ENCODE results near the gene RPS2. TPM values are rescaled to one million over a fixed set of nuclear protein-coding genes. Genes with fewer than 3 reads are reported as not detected.
"Not testable (repeated sequence)": the region's sequence is repeated elsewhere in the genome, so short reads cannot be mapped to it uniquely, and the experiment has no call there.

The RPS2 gene
- total RNA-seq, 1 experiment from 2014 or later, result 5,018 TPM

DNA sequence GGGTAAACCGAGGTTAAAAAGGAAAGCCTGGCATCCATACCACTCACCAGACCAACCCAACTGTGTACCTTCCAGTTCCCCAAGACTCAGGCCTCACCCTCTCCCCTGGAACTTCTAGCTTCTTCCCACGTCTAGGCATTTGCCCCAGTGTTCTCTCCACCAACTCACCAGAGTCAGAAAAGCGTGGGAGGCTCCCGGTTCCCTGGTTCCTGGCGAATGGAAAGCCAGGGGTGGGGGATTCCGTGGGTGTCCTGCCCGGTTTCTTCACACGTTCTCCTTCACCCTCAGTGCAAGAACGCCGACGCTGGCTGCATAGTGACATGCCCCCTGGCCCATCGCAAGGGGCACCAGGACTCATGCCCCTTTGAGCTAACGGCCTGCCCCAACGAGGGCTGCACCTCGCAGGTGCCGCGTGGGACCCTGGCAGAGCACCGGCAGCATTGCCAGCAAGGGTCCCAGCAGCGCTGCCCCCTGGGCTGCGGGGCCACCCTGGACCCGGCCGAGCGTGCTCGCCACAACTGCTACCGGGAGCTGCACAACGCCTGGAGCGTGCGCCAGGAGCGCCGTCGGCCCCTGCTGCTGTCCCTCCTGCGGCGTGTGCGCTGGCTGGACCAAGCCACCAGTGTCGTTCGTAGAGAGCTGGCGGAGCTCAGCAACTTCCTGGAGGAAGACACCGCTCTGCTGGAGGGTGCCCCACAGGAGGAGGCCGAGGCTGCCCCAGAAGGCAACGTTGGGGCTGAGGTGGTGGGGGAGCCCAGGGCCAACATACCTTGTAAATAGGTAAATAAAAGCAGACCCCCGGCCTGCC lies 3.7 kb upstream of the RPS2 start:
- H3K27me3 ChIP-seq (ENCODE audit: control insufficient read depth, insufficient read depth, low read length), result no peaks in the 10 kb centered on the region
- H3K4me3 ChIP-seq (ENCODE audit: insufficient read depth, low read depth, low read length), result no peak overlapping the region
- no peak for DNase-seq
- peaks cover 7% of the 10 kb centered on the region for H3K36me3 ChIP-seq (replicated peaks; ENCODE audit: control insufficient read depth, insufficient read depth, low read length)

DNA sequence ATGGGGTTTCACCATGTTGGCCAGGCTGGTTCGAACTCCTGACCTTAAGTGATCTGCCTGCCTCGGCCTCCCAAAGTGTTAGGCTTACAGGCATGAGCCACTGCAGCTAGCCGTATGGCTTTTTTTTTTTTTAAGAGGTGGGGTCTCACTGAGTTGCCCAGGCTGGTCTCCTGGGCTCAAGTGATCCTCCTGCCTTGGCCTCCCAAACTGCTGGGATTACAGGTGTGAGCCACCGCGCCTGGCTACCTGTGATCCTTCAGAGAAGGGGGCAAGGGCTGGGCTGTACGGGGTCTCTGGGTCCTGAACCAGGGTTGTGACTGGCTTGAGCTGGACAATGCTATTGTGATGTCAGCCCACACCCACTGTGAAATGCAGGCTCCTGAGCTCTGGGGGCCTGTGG lies 1.8 kb upstream of the RPS2 start, which contains the start of gene RNF151:
Gene RNF151, plus strand, starts transcription at position 397 of the 400 bp plus-strand sequence. CDS start 26 bp downstream, outside the sequence.
- H3K36me3 ChIP-seq (replicated peaks; ENCODE audit: control insufficient read depth, insufficient read depth, low read length), result peaks cover 21% of the 10 kb centered on the region
- no peaks in the 10 kb centered on the region for H3K27me3 ChIP-seq (ENCODE audit: control insufficient read depth, insufficient read depth, low read length)
- DNase-seq, result no peak
- peak within 1 kb of the TSS; percentile 97 for H3K4me3 ChIP-seq (ENCODE audit: insufficient read depth, low read depth, low read length)

DNA sequence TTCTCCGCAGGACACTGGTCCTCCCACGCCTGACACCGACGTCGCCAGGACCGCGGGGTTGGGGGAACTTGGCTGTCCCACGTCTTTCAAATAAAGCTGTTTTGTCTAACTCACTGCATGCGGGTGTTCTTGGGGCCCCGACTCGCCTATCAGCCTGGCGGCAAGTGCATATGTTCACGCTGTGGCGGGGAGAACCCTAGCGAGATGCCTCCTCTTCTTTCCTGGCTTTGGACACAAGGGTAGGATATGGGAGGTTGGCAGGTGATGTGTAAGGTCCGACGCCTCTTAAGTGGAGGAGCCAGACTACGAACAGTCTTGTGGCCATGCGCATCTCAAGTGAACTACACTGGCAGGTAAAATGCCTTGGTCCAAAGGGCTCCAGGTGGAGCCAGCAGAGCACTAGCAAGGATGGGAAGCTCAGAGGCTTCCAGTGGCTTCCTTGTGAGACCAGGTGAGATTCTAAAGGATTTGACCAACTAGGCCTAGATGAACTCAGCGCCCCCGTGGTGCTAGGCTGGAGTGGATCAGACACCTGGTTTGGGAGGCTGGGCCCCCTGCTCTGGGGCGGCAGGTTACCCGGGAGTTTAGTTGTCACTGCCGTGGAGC lies 873 bp upstream of the RPS2 start:
- peak overlapping the region; percentile 97 for H3K4me3 ChIP-seq (ENCODE audit: insufficient read depth, low read depth, low read length)
- H3K36me3 ChIP-seq (replicated peaks; ENCODE audit: control insufficient read depth, insufficient read depth, low read length), result peaks cover 23% of the 10 kb centered on the region
- DNase-seq, result no peak
- no peaks in the 10 kb centered on the region for H3K27me3 ChIP-seq (ENCODE audit: control insufficient read depth, insufficient read depth, low read length)

DNA sequence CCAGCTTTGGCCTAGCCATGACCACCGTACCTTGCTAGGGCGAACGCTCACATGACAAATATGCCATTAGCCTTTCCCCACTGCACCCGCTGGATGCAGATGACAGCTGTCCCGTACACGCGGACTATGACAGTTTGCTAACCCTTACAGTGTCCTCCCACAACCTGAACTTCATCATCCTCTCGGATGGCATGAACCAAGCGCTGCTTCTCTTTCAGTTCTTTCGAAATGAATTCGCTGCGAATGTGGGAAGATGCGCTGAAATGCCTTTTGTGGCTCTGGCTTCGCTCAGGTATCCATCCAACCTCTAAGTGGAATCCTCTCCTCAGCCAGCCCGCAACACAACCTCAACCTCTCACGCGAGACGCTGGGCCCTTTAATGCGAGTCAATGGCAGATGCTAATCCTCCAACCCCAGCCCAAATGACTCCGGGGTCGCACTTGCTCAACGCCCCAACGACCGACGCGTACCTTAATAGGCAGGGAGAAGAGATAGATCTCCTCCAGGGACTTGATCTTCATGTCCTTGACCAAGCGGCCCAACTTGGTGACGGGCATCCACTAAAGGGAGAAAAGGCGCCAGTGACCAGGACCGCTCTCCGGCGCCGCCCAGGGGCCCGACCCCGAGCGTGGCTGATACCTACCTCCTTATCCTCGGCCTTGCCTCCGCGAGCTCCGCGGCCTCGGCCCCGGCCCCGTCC lies 670 bp downstream of the RPS2 start:
- Histone ChIP-seq H3K4me3 (ENCODE audit: insufficient read depth, low read depth, low read length) (peak overlapping the region; percentile 97), H3K27me3 (ENCODE audit: control insufficient read depth, insufficient read depth, low read length) (no peaks in the 10 kb centered on the region), H3K36me3 (replicated peaks; ENCODE audit: control insufficient read depth, insufficient read depth, low read length) (peaks cover 23% of the 10 kb centered on the region)
- DNase-seq, result no peak

DNA sequence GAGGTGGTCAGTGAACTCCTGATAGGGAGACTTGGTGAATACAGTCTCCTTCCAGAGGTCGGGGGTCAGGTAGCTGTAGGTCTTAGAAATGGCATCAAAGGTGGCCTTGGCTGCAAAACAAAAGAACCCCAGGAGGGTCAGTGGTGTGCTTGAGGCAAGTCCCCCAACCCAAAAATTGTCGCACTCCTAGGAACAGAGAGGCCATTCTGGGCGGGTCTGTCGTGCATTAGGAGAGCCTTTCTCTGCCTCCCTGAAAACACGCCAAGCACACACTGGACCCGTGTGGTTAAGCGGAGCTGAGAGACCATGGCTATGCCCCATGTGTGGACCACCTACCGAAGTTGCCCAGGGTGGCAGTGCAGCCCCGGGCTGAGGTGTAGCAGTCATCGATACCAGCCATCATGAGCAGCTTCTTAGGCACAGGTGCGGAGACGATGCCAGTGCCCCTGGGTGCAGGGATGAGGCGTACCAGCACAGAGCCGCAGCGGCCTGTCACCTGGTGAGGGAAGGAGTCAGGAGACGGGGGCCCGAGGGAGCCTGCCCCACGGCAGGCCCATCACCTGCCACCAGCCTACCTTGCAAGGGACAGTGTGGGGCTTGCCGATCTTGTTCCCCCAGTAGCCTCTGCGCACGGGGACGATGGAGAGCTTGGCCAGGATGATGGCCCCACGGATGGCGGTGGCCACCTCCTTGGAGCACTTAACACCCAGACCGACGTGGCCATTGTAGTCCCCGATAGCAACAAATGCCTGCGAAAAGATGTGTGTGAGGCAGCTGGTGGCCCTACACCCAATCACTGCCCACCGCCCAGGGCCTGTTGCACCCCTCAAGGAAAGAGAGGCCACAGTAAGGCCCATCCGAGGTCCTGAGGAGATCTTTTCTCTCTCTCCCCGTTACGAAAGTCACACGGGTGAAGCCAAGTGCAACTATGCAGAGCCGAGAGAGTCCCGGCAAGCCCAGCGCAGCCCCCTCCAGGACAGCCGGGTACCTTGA lies 2.2 kb downstream of the RPS2 start:
- not testable (repeated sequence) for DNase-seq; H3K27me3 ChIP-seq (ENCODE audit: control insufficient read depth, insufficient read depth, low read length)
- peak overlapping the region; percentile 12; the same call in 1 of the 2 replicates for H3K4me3 ChIP-seq (ENCODE audit: insufficient read depth, low read depth, low read length)
- H3K36me3 ChIP-seq (replicated peaks; ENCODE audit: control insufficient read depth, insufficient read depth, low read length), result peaks cover 23% of the 10 kb centered on the region

DNA sequence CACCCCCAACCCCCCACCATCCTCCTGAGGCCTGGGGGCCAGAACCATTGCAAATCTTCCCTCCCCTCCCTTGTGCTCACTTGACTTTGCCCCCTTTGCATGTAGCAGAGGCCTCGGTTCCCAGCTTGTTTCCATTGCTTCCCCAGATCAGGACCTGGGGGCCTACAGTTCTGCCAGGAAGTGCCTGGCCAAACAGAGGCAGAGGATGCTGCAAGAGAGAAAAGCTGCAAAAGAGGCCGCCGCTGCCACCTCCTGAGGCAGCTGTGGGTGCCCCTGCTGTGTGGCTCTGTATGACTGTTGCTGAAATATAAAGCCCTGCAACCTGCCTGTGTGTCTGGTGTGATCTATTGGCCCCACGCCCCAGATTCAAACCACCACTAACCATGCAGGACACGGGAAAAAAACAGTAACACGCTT lies 3.0 kb downstream of the RPS2 start:
- H3K4me3 ChIP-seq (ENCODE audit: insufficient read depth, low read depth, low read length), result no peak overlapping the region
- DNase-seq, result peak; percentile 77
- no peaks in the 10 kb centered on the region for H3K27me3 ChIP-seq (ENCODE audit: control insufficient read depth, insufficient read depth, low read length)
- H3K36me3 ChIP-seq (replicated peaks; ENCODE audit: control insufficient read depth, insufficient read depth, low read length), result peaks cover 23% of the 10 kb centered on the region

DNA sequence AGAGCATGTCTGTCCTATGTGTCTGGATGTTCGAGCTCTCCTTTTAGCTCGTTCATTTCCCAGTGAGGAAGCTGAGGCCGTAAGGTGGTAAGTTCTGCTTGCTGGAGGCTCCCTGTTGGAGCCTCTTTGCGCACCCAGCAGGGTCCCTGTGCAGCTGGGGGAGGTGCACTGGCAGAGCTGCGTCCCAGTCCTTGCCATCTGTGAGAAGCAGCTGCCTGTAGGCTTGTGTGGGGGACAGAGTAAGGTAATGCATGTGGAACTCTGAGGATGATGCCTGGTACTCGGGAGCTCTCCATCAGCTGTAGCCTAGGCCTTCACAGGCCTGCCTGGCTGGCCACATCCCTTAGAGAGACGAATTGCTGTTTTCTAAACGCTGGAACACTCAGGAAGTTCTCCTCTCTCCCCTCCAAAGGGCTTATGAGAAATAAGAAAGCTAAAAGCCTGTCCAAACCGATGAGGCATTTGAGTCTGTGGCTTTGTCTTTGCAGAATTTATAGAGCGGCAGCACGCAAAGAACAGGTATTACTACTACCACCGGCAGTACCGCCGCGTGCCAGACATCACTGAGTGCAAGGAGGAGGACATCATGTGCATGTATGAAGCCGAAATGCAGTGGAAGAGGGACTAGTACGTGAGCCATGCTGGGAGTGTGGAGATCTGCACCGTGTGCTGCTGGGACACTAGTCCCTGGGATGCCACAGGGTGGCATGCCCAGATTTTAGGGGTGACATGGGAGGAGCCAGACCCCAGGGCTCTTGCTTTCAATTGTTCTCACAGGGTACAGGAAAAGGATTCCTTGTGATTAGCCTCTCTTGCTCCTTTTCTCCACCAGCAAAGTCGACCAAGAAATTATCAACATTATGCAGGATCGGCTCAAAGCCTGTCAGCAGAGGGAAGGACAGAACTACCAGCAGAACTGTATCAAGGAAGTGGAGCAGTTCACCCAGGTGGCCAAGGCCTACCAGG lies 3.7 kb downstream of the RPS2 start:
- Histone ChIP-seq H3K27me3 (ENCODE audit: control insufficient read depth, insufficient read depth, low read length) (no peaks in the 10 kb centered on the region), H3K36me3 (replicated peaks; ENCODE audit: control insufficient read depth, insufficient read depth, low read length) (peaks cover 23% of the 10 kb centered on the region), H3K4me3 (ENCODE audit: insufficient read depth, low read depth, low read length) (peak overlapping the region; percentile 96; the same call in 1 of the 2 replicates)
- peak; percentile 72 for DNase-seq

DNA sequence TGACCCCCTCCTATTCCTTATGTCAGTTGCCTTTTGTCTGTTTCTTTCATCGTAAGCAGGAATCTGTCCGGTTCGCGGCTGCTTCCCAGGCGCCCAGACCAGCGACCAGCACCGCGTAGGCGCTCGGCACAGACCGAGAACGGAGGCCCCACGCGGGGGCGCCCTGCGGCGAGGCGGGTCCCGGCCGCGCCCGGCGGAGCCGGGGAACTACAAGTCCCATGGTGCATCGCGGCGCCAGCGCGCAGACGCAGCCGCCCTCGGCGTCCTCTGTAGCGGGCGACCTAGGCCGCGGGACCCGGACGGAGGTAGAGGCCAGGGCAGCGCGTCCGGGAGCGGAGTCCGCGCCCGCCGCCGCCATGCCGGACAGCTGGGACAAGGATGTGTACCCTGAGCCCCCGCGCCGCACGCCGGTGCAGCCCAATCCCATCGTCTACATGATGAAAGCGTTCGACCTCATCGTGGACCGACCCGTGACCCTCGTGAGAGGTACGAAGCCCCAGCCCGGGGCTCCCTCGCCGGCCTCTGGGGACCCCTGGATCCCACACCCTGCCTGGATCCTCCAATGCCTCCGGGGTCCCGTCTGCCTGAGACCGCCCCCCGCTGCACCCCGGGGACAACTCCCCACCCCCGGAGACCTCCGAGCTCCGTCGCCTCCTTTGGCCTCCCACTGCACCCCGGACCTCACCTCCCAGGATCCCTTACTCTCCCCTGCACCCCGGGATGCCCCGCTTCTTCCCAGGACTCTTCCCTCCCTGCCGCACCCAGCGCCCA lies 5.2 kb downstream of the RPS2 start, which contains the start of gene NDUFB10:
Gene NDUFB10, plus strand, starts transcription at position 270 of the 771 bp plus-strand sequence. Its CDS starts 87 bp downstream, at position 357.
- peak; percentile 98 for DNase-seq
- Histone ChIP-seq H3K36me3 (replicated peaks; ENCODE audit: control insufficient read depth, insufficient read depth, low read length) (peaks cover 23% of the 10 kb centered on the region), H3K4me3 (ENCODE audit: insufficient read depth, low read depth, low read length) (peak within 1 kb of the TSS; percentile 96), H3K27me3 (ENCODE audit: control insufficient read depth, insufficient read depth, low read length) (no peaks in the 10 kb centered on the region)

DNA sequence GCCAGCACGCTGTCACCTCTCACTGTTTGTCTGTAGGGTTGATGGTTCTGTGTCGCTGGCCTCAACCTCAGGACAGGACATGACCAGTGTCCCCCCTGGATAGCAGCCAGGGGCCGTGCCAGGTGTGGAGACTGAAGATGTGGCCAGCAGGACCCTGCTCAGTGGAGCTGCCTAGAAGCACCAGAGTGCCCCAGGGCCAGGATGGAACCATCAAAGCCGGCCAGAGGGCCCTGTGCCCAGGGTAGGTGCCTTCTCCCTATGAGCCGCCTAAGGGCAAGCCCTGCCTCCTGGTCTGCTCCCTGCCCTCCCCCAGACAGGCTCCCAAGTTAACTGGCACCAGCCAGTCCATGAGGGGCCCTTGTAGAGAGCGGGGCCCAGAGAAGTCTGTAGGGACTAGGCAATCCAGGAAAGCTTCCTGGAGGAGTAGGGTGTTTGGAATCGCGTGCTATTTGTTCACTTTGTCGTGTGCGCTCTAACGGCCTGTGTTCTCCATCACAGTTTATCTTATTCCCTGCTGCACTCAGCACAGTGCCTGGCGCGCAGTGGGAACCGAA lies 5.8 kb downstream of the RPS2 start:
- peaks cover 21% of the 10 kb centered on the region for H3K36me3 ChIP-seq (replicated peaks; ENCODE audit: control insufficient read depth, insufficient read depth, low read length)
- H3K4me3 ChIP-seq (ENCODE audit: insufficient read depth, low read depth, low read length), result peak overlapping the region; percentile 96
- no peak for DNase-seq
- H3K27me3 ChIP-seq (ENCODE audit: control insufficient read depth, insufficient read depth, low read length), result no peaks in the 10 kb centered on the region

DNA sequence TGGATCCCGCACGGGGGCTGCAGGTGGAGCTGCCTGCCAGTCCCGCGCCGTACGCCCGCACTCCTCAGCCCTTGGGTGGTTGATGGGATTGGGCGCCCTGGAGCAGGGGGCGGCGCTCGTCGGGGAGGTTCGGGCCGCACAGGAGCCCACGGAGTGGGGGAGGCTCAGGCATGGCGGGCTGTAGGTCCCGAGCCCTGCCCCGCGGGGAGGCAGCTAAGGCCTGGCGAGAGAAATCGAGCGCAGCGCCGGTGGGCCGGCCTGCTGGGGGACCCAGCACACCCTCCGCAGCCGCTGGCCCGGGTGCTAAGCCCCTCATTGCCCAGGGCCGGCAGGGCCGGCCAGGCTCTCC lies 6.5 kb downstream of the RPS2 start:
- not testable (repeated sequence) for H3K27me3 ChIP-seq (ENCODE audit: control insufficient read depth, insufficient read depth, low read length); DNase-seq; H3K4me3 ChIP-seq (ENCODE audit: insufficient read depth, low read depth, low read length)
- H3K36me3 ChIP-seq (replicated peaks; ENCODE audit: control insufficient read depth, insufficient read depth, low read length), result peaks cover 15% of the 10 kb centered on the region

DNA sequence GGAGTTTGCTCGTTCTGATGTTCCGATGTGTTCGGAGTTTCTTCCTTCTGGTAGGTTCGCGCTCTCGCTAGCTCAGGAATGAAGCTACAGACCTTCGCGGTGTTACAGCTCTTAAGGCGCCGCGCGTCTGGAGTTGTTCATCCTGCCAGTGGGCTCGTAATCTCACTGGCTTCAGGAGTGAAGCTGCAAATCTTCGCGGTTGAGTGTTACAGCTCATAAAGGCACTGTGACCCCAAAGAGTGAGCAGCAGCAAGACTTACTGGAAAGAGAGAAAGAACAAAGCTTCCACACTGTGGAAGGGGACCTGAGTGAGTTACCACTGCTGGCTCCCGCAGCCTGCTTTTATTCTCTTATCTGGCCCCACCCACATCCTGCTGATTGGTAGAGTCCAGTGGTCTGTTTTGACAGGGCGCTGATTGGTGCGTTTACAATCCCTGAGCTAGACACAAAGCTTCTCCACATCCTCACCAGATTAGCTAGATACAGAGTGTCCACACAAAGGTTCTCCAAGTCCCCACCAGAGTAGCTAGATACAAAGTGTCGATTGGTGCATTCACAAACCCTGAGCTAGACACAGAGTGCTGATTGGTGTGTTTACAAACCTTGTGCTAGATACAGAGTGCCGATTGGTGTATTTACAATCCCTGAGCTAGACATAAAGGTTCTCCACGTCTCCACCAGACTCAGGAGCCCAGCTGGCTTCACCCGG lies 7.0 kb downstream of the RPS2 start:
- H3K4me3 ChIP-seq (ENCODE audit: insufficient read depth, low read depth, low read length); H3K27me3 ChIP-seq (ENCODE audit: control insufficient read depth, insufficient read depth, low read length); DNase-seq: not testable (repeated sequence)
- H3K36me3 ChIP-seq (replicated peaks; ENCODE audit: control insufficient read depth, insufficient read depth, low read length), result peaks cover 11% of the 10 kb centered on the region

DNA sequence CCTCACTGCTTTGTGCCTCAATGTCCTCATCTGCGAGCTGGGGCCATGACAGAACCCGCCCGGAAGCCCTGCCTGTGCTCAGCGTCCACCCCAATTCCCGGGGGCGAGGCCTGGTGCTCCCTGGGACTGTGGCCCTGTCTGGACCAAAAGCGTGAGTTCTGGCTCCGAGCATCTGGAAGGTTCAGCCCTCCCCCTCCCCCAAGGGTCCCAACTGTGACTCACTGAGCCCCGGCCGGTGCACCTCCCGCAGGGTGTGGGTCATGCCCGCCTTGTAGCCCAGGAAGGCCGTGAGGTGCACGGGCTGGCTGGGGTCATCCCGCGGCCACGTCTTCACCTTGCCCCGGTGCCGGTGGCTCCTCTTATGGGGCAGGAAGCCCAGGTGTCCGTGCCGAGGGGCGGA lies 10.9 kb downstream of the RPS2 start:
- no peak for DNase-seq
- H3K27me3 ChIP-seq (ENCODE audit: control insufficient read depth, insufficient read depth, low read length), result no peaks in the 10 kb centered on the region; the same call in 1 of the 2 replicates
- H3K36me3 ChIP-seq (replicated peaks; ENCODE audit: control insufficient read depth, insufficient read depth, low read length), result no peaks in the 10 kb centered on the region
- H3K4me3 ChIP-seq (ENCODE audit: insufficient read depth, low read depth, low read length), result no peak overlapping the region
